SK-N-SH treated with all-trans-retinoic acid at 6 μM for 48 hours (cell line): ENCODE measurements around the gene ZNHIT2.

Source experiments
- ESRRG ChIP-seq: fragments of 250-450 bp; sonication (Bioruptor Pico); IDR thresholded peaks from 2 replicates; pipeline ENCODE4 v1.6.1; 2021; ENCODE audit warnings: mild to moderate bottlenecking
- ISL1 ChIP-seq: fragments of 250-450 bp; sonication (Bioruptor Pico); IDR thresholded peaks from 2 replicates; pipeline ENCODE4 v2.1.2; 2022; ENCODE audit warnings: mild to moderate bottlenecking, moderate library complexity
- RARB ChIP-seq: fragments of 250-450 bp; sonication (Bioruptor Pico); IDR thresholded peaks from 2 replicates; pipeline ENCODE4 v1.8.0; 2021; ENCODE audit warnings: mild to moderate bottlenecking, moderate library complexity
- TCF4 ChIP-seq: fragments of 250-450 bp; sonication (Bioruptor Pico); IDR thresholded peaks from 2 replicates; pipeline ENCODE4 v1.8.0; 2021; ENCODE audit warnings: mild to moderate bottlenecking, moderate library complexity, borderline replicate concordance
- TOX ChIP-seq: fragments of 250-450 bp; sonication (Bioruptor Pico); IDR thresholded peaks from 2 replicates; pipeline ENCODE4 v1.8.0; 2021; ENCODE audit warnings: mild to moderate bottlenecking, moderate library complexity, borderline replicate concordance
- ZC3H10 ChIP-seq: fragments of 250-450 bp; sonication (Bioruptor Pico); IDR thresholded peaks from 2 replicates; pipeline ENCODE4 v1.5.1; 2021; ENCODE audit warnings: mild to moderate bottlenecking, moderate library complexity
- TF ChIP-seq, protein P1 (sequence below): fragments of 250-450 bp; sonication (Bioruptor Pico); IDR thresholded peaks from 2 replicates; pipeline ENCODE4 v1.5.1; 2021; ENCODE audit warnings: mild to moderate bottlenecking, moderate library complexity
- TF ChIP-seq, protein P2 (sequence below): fragments of 250-450 bp; sonication (Bioruptor Pico); IDR thresholded peaks from 2 replicates; pipeline ENCODE4 v1.8.0; 2020; ENCODE audit warnings: mild to moderate bottlenecking, moderate library complexity, borderline replicate concordance

DNA sequence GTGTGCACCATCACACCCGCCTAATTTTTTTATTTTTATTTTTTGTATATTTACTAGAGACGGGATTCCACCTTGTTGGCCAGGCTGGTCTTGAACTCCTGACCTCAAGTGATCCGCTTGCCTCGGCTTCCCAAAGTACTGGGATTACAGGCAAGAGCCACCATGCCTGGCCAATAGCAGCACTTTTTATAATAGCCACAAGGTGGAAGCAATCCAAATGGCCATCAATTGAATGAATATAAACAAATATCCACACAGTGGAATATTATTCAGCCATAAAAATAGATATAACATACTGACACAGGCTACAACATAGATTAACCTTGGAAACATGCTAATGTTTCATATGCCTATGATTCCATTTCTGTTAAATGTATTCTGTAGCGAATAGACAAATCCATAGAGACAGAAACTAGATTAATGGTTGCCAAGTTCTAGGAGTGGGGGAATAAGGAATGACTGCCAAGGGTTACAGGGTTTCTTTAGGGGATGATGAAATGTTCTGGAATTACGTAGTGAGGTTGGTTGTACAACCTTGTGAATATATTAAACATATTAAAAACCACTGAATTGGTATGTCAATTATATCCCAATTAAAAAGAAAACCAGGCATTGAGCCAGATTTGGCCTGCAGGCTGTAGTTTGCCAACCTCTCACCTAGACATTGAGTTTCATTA, 16.7 kb downstream of the ZNHIT2 start:
- TF ChIP-seq ZC3H10 (CRISPR knock-in tag), result no peak
- no peak for TF ChIP-seq ISL1 (CRISPR knock-in tag)
- TF ChIP-seq ESRRG (CRISPR knock-in tag), result no peak
- TF ChIP-seq, protein P1, sequence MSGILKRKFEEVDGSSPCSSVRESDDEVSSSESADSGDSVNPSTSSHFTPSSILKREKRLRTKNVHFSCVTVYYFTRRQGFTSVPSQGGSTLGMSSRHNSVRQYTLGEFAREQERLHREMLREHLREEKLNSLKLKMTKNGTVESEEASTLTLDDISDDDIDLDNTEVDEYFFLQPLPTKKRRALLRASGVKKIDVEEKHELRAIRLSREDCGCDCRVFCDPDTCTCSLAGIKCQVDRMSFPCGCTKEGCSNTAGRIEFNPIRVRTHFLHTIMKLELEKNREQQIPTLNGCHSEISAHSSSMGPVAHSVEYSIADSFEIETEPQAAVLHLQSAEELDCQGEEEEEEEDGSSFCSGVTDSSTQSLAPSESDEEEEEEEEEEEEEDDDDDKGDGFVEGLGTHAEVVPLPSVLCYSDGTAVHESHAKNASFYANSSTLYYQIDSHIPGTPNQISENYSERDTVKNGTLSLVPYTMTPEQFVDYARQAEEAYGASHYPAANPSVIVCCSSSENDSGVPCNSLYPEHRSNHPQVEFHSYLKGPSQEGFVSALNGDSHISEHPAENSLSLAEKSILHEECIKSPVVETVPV (CRISPR knock-in tag), result no peak
- TF ChIP-seq TOX (CRISPR knock-in tag), result no peak
- no peak for TF ChIP-seq TCF4 (CRISPR knock-in tag)
- TF ChIP-seq, protein P2, sequence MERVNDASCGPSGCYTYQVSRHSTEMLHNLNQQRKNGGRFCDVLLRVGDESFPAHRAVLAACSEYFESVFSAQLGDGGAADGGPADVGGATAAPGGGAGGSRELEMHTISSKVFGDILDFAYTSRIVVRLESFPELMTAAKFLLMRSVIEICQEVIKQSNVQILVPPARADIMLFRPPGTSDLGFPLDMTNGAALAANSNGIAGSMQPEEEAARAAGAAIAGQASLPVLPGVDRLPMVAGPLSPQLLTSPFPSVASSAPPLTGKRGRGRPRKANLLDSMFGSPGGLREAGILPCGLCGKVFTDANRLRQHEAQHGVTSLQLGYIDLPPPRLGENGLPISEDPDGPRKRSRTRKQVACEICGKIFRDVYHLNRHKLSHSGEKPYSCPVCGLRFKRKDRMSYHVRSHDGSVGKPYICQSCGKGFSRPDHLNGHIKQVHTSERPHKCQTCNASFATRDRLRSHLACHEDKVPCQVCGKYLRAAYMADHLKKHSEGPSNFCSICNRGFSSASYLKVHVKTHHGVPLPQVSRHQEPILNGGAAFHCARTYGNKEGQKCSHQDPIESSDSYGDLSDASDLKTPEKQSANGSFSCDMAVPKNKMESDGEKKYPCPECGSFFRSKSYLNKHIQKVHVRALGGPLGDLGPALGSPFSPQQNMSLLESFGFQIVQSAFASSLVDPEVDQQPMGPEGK (CRISPR knock-in tag), result no peak
- TF ChIP-seq RARB (CRISPR knock-in tag), result no peak
